HFF-Myc (cell line): ENCODE data around the gene DBNDD2.
A peak's percentile ranks its signal among the peaks of the same experiment; 100 is the strongest.

Experiments used
- DNase-seq: peaks from one replicate; pipeline ENCODE4 v3.0.0-alpha.2; 2011; ENCODE audit warnings: low read depth; ENCODE audit errors: extremely low read depth
- H3K4me3 ChIP-seq: replicated peaks from 2 replicates; pipeline ENCODE4 v1.5.1; 2011; ENCODE audit warnings: low read depth, mild to moderate bottlenecking, control low read depth, low read length
- TF ChIP-seq, protein P1 (sequence below): IDR thresholded peaks from 2 replicates; pipeline ENCODE4 v1.5.1; 2012; ENCODE audit warnings: mild to moderate bottlenecking, low read depth, low read length, control low read depth; ENCODE audit errors: missing control alignments

Gene DBNDD2

DNA sequence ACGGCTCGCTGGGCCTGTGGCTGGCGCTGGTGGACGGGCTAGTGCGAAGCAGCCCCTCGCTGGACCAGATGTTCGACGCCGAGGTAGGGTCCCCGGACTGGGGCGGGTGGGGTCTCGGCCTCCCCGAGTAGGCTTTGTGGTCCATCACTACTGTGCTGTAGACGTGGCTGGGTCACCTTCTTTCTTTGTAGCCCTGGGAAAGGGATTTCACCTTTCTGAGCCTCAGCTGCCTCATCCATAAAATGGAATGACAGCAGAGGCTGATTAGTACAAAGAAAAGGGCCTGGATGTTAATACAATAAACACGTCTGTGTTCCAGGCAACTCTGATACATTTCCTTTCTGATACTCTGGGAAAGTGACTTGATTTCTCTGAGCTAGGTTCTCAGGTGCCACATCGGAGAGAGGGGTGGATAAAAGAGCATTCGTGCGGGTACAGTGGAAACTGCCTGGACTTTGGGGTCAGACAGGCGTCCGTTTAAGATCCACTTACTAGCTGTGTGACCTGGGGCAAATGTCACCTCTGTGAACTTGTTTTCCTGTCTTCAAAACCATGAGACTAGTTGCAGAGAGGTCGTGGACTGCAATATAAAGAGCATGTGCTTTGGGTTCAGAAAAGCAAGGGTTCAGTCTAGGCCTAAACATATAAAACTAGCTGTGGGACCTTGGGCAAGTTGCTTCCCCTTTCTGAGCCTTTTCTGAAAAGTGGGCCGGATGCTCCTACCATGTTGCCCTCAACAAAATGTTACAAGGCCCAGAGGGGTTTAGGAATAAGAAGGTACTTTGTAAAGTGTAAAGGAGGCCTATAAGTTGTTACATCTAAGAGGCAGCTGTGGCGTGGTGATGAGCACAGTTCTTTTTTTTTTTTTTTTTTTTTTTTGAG lies 44.2 kb upstream of the DBNDD2 start:
- H3K4me3 ChIP-seq: peak overlapping the region; percentile 83
- TF ChIP-seq, protein P1, sequence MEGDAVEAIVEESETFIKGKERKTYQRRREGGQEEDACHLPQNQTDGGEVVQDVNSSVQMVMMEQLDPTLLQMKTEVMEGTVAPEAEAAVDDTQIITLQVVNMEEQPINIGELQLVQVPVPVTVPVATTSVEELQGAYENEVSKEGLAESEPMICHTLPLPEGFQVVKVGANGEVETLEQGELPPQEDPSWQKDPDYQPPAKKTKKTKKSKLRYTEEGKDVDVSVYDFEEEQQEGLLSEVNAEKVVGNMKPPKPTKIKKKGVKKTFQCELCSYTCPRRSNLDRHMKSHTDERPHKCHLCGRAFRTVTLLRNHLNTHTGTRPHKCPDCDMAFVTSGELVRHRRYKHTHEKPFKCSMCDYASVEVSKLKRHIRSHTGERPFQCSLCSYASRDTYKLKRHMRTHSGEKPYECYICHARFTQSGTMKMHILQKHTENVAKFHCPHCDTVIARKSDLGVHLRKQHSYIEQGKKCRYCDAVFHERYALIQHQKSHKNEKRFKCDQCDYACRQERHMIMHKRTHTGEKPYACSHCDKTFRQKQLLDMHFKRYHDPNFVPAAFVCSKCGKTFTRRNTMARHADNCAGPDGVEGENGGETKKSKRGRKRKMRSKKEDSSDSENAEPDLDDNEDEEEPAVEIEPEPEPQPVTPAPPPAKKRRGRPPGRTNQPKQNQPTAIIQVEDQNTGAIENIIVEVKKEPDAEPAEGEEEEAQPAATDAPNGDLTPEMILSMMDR: no peak
- DNase-seq: no peak

DNA sequence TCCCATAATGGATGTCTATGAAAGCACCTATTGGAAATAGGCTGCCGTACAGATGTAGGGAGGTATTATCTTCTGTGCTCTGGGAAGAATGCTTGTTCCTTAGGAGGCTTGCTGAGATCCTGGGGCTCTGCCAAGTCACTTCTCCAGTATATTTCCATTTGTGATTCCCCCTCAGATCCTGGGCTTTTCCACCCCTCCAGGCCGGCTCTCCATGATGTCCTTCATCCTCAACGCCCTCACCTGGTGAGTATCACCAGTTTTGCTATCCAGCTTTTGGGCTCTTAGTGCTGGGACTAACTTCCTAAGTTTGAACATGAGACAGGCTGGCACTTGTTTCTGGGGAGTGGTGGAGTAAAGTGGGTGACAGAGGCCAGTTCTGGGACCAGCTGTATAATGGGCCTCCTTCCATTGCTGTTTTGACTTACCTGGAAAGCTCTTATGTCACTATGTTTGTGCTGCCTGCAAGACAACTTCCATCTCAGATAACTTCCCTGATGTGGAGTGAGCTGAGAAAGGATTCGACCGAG lies 42.6 kb upstream of the DBNDD2 start:
- no peak for DNase-seq
- TF ChIP-seq, protein P1: no peak
- H3K4me3 ChIP-seq: no peak overlapping the region

DNA sequence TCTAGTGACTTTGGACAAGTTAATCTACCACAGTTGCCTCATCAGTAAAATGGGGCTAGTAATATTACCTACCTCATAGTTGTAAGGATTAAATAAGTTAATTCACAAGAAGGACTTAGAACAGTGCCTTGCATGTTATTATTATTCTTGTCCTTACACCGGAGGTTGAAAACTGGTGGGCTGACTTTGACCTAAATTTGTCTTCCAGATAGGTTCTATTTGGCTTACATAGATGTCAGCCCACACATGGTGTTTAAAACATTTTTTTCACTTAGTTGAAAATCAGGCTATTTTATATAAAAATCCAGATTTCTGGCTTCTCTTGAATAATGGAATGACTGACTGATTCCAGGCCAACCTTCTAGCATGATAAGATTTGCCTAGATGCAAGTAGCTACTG lies 41.9 kb upstream of the DBNDD2 start:
- TF ChIP-seq, protein P1: no peak
- DNase-seq: no peak
- no peak overlapping the region for H3K4me3 ChIP-seq

DNA sequence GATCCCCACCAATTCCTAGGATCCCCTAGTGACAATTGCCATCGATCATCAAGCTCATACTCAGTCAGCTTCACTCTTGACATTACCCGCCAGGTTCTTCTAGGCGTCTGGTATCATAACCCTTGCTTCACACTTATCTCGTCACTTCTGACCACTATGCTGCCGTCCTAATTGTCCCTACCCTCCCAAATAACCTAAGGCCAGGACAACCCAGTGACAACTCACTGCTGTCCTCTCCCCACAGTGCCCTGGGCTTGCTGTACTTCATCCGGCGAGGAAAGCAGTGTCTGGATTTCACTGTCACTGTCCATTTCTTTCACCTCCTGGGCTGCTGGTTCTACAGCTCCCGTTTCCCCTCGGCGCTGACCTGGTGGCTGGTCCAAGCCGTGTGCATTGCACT lies 41.5 kb upstream of the DBNDD2 start:
- TF ChIP-seq, protein P1: no peak
- DNase-seq: no peak
- no peak overlapping the region for H3K4me3 ChIP-seq

DNA sequence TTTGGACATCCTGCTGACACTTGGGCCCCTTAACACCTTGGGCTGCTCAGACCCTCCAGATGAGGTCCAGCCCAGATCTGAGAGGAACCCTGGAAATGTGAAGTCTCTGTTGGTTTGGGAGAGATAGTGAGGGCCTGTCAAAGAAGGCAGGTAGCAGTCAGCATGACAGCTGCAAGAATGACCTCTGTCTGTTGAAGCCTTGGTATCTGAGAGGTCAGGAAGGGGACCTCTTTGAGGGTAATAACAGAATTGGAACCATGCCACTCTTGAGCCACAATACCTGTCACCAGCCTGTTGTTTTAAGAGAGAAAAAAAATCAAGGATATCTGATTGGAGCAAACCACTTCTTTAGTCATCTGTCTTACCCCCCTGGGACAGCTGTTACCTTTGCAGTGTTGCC lies 41.0 kb upstream of the DBNDD2 start:
- no peak overlapping the region for H3K4me3 ChIP-seq
- TF ChIP-seq, protein P1: no peak
- no peak for DNase-seq

DNA sequence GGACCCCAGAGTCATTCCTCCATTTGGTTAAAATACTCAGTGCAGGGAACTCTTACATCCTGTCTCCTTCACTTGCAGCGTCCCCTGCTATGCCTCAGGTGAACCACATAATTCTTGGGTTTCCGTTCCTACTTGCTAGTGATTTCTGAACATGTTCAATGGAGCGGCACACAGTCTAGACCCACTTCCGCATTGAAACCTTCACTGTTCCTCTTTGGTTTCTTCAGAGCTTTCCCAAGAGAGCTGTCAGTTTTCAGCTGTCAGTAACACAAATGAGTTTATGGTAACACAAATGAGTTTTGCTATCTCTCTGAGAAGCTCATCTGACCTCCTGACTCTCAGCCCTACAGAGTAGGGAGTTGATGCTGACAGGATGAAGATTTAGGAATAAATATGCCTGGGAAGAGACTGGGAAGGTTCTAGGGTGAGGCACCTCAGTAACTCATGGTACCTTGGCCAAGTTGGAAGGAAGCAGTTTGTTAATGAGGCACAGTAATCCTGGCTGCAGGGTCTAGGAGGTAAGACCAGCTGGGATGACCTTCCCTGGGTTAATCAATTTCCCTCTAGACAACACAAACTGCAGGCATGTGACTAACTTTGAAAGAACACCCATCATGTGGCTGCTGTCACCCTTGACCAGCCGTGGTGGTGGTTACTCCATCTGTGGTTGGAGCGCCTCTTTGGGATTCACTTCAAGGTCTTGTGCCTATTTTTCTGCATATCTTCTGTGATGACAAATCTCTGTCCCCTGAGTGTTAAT lies 39.7 kb upstream of the DBNDD2 start:
- no peak overlapping the region for H3K4me3 ChIP-seq
- TF ChIP-seq, protein P1: no peak
- no peak for DNase-seq
